Endothelial cell of umbilical vein (primary cell): Measurements from ENCODE around the gene DIS3L2. TPM values are rescaled to one million over a fixed set of nuclear protein-coding genes. Genes with fewer than 3 reads are reported as not detected.

Experiments
- BruUV-seq: library from RNA; stranded (reverse); fragments of 400-500 nt; replicated peaks from 2 replicates; lab custom pipeline; 2021; lab: Mats Ljungman, UMichigan
- CTCF ChIA-PET: fragments of 300-600, 350-600 bp; sonication (Branson Sonifier 250); formaldehyde crosslinking; loops from one replicate; lab custom pipeline; 2021; ENCODE audit warnings: antibody characterized with exemption, inconsistent platforms; lab: Charles Lee
- POLR2A ChIA-PET: fragments of 300-600, 350-600 bp; sonication (Branson Sonifier 250); formaldehyde crosslinking; loops from one replicate; lab custom pipeline; 2021; ENCODE audit warnings: antibody characterized with exemption, inconsistent platforms; lab: Charles Lee
- DNase-seq: peaks from one replicate; pipeline ENCODE4 v3.0.0-alpha.2; 2011; ENCODE audit warnings: low read depth, low spot score
- FAIRE-seq: peaks from 2 replicates; lab custom pipeline; 2011; peaks lifted over from hg19 to GRCh38; lab: Jason Lieb, UNC
- H2AFZ ChIP-seq: 2 replicates; pipeline ENCODE4 v1.6.0; 2012; ENCODE audit warnings: low read depth, low read length, control low read depth, inconsistent platforms
- H3K27ac ChIP-seq: 2 replicates; pipeline ENCODE4 v1.5.1; 2011; ENCODE audit warnings: low read depth, mild to moderate bottlenecking, control low read depth, low read length, moderate library complexity; ENCODE audit not compliant: insufficient read depth
- H3K27me3 ChIP-seq, 2 experiments: 2 replicates each; pipeline versions ENCODE4 v1.6.0 to v1.6.1; 2011; ENCODE audit warnings: low read length in 2 of 2, mixed read lengths in 1 of 2; ENCODE audit not compliant: control insufficient read depth in 2 of 2, insufficient read depth in 2 of 2
- H3K36me3 ChIP-seq, 2 experiments: 2 replicates in 1 of 2; 3 replicates in 1 of 2; pipeline ENCODE4 v1.5.1; 2011; ENCODE audit warnings: low read length in 2 of 2, mild to moderate bottlenecking in 1 of 2, moderate library complexity in 1 of 2; ENCODE audit not compliant: control insufficient read depth in 2 of 2, insufficient read depth in 2 of 2; ENCODE audit errors: extremely low read depth in 1 of 2
- H3K4me1 ChIP-seq: 3 replicates; pipeline ENCODE4 v1.5.1; 2011; ENCODE audit warnings: mild to moderate bottlenecking, low read length; ENCODE audit not compliant: control insufficient read depth, insufficient read depth; ENCODE audit errors: extremely low read depth
- H3K4me2 ChIP-seq: 2 replicates; pipeline ENCODE4 v1.6.1; 2011; ENCODE audit warnings: low read length, control low read depth, mixed read lengths; ENCODE audit not compliant: insufficient read depth
- H3K4me3 ChIP-seq, 3 experiments: fragments of 200-600 bp in 1 of 3; sonication (generic), shearing (Covaris generic) in 1 of 3; replicated peaks in 1 of 3; 2 replicates each; pipeline ENCODE4 v1.5.1; 2011 to 2016; ENCODE audit warnings: control low read depth in 3 of 3, low read length in 3 of 3, mild to moderate bottlenecking in 2 of 3, inconsistent platforms in 1 of 3, low read depth in 1 of 3, moderate library complexity in 1 of 3; ENCODE audit not compliant: insufficient read depth in 1 of 3
- H3K79me2 ChIP-seq: 2 replicates; pipeline ENCODE4 v1.6.0; 2012; ENCODE audit warnings: low read length, inconsistent platforms; ENCODE audit not compliant: control insufficient read depth, insufficient read depth
- H3K9ac ChIP-seq: replicated peaks from 2 replicates; pipeline ENCODE3; 2011; ENCODE audit warnings: low read length, control low read depth; ENCODE audit not compliant: insufficient read depth; ENCODE audit errors: extremely low read depth
- H3K9me1 ChIP-seq: replicated peaks from 3 replicates; pipeline ENCODE4 v1.6.0; 2011; ENCODE audit warnings: mild to moderate bottlenecking, low read length; ENCODE audit not compliant: control insufficient read depth, insufficient read depth; ENCODE audit errors: extremely low read depth
- H3K9me3 ChIP-seq: replicated peaks from 2 replicates; pipeline ENCODE4 v1.5.1; 2012; ENCODE audit warnings: low read length, inconsistent platforms; ENCODE audit not compliant: control insufficient read depth, insufficient read depth
- H4K20me1 ChIP-seq: replicated peaks from 2 replicates; pipeline ENCODE3; 2011; ENCODE audit warnings: mild to moderate bottlenecking, low read length; ENCODE audit not compliant: control insufficient read depth, insufficient read depth; ENCODE audit errors: extremely low read depth
- CTCF ChIP-seq, 2 donors: IDR thresholded peaks; 1 replicate in 1 of 2; 2 replicates in 1 of 2; pipeline ENCODE4 v1.5.1; 2011; ENCODE audit warnings: low read length in 2 of 2, mild to moderate bottlenecking in 2 of 2, moderate library complexity in 2 of 2, control low read depth in 1 of 2, inconsistent platforms in 1 of 2, low read depth in 1 of 2; ENCODE audit not compliant: insufficient read depth in 1 of 2; ENCODE audit errors: extremely low read depth in 1 of 2
- EZH2 ChIP-seq: IDR thresholded peaks from 2 replicates; pipeline ENCODE4 v1.6.1; 2012; ENCODE audit warnings: borderline replicate concordance, low read depth, mild to moderate bottlenecking, moderate library complexity, low read length, inconsistent platforms; ENCODE audit not compliant: severe bottlenecking
- FOS ChIP-seq: IDR thresholded peaks from 2 replicates; pipeline ENCODE4 v1.6.1; 2011; ENCODE audit warnings: mild to moderate bottlenecking, low read length, moderate library complexity, borderline replicate concordance; ENCODE audit not compliant: insufficient read depth
- GATA2 ChIP-seq: IDR thresholded peaks from 2 replicates; pipeline ENCODE4 v1.7.0; 2011; ENCODE audit warnings: low read depth, mild to moderate bottlenecking, moderate library complexity, mixed read lengths, low read length; ENCODE audit not compliant: insufficient read length, insufficient read depth
- JUN ChIP-seq: IDR thresholded peaks from 2 replicates; pipeline ENCODE4 v1.6.1; 2011; ENCODE audit warnings: borderline replicate concordance, low read depth; ENCODE audit not compliant: insufficient read length, insufficient read depth
- MAX ChIP-seq: IDR thresholded peaks from 2 replicates; pipeline ENCODE4 v1.6.1; 2011; ENCODE audit not compliant: insufficient read depth, insufficient read length
- MYC ChIP-seq: IDR thresholded peaks from one replicate; pipeline ENCODE4 v1.6.1; 2011; ENCODE audit warnings: mild to moderate bottlenecking, low read depth, low read length
- POLR2A ChIP-seq: IDR thresholded peaks from 2 replicates; pipeline ENCODE4 v1.6.1; 2012; ENCODE audit warnings: low read depth, mild to moderate bottlenecking, control low read depth, low read length
- POLR2AphosphoS5 ChIP-seq: IDR thresholded peaks from 2 replicates; pipeline ENCODE4 v1.6.1; 2012; ENCODE audit warnings: low read depth, mild to moderate bottlenecking, control low read depth, low read length, moderate library complexity; ENCODE audit not compliant: insufficient read depth
- dilution Hi-C: fragments of 300-500 bp; cut with MboI; formaldehyde crosslinking; loops from one replicate; pipeline ENCODE4 v1.15.0; 2019; ENCODE audit warnings: low sequenced_read_pairs; ENCODE audit not compliant: extremely low pct_ligation_motif_present
- intact Hi-C: fragments of 100-400 bp; cut with micrococcal nuclease; formaldehyde crosslinking; loops from one replicate; pipeline ENCODE4 v1.10.0; 2022
- polyA plus RNA-seq, 4 experiments: library from polyadenylated mRNA; depleted of rRNA in 3 of 4; stranded (reverse) in 3 of 4; unstranded in 1 of 4; fragments of >200 nt; gene quantifications; 2 replicates each; pipeline versions ENCODE4 v1.2.1 to v1.2.3, GENCODE V29; 2011 to 2012; ENCODE audit warnings: missing spikeins in 1 of 4
- total RNA-seq: library from RNA; stranded (reverse); gene quantifications from 2 replicates; pipeline ENCODE4 v1.2.3, GENCODE V29; 2021

DIS3L2 gene
- total and polyA plus RNA-seq, 2 donors (not counting 3 experiments of a cell fraction or from before 2014, with no cell fraction given) = 14.6 to 31.2 TPM

- TF ChIP-seq JUN (no peak), MYC (no peak), POLR2AphosphoS5 (no peak), FOS (no peak), POLR2A (no peak), GATA2 (no peak), CTCF (IDR thresholded peaks at IDR 0.05; ENCODE audit: extremely low read depth in 1 of 2, insufficient read depth in 1 of 2, low read depth in 1 of 2, low read length in 2 of 2) (no peak), MAX (no peak), EZH2 (no peak)
- H3K4me3 ChIP-seq = no peak overlapping the region
- H3K9me1 ChIP-seq = no peaks in the 10 kb centered on the region
- H2AFZ ChIP-seq = no peak overlapping the region
- no peaks in the 10 kb centered on the region for H3K4me1 ChIP-seq
- no peaks in the 10 kb centered on the region for H3K27me3 ChIP-seq
- H3K36me3 ChIP-seq = peaks cover 0 to 2% of the 10 kb centered on the region in 2 experiments
- POLR2A ChIA-PET = no interaction called here
- H3K9me3 ChIP-seq = no peaks in the 10 kb centered on the region
- no peak overlapping the region for H3K9ac ChIP-seq
- H4K20me1 ChIP-seq = peaks cover 2% of the 10 kb centered on the region
- intact Hi-C loops = no loop called here
- dilution Hi-C loops = no loop called here
- FAIRE-seq (no peak), DNase-seq (no peak)
- H3K27ac ChIP-seq = no peak overlapping the region
- no peak overlapping the region for H3K4me2 ChIP-seq
- H3K79me2 ChIP-seq = no peaks in the 10 kb centered on the region
- CTCF ChIA-PET = interaction anchor here (1.0 kb wide), 1 partner anchor 8 kb away, joined by 3 read pairs; no protein-coding TSS in a partner anchor
- no TSS peak for BruUV-seq
These were observed 287.6 kb downstream of the DIS3L2 start for GRCh38 chr2:232249096-232249495.
